Activated T-cell treated with anti-CD3 and anti-CD28 coated beads for 24 hours (primary cell): ENCODE results near the gene TXLNG.
A peak's percentile ranks its signal among the peaks of the same experiment; 100 is the strongest.

ENCODE experiments used
- DNase-seq: peaks from one replicate; pipeline ENCODE4 v3.0.0-alpha.2; 2020; ENCODE audit warnings: low read depth

TXLNG gene

DNA sequence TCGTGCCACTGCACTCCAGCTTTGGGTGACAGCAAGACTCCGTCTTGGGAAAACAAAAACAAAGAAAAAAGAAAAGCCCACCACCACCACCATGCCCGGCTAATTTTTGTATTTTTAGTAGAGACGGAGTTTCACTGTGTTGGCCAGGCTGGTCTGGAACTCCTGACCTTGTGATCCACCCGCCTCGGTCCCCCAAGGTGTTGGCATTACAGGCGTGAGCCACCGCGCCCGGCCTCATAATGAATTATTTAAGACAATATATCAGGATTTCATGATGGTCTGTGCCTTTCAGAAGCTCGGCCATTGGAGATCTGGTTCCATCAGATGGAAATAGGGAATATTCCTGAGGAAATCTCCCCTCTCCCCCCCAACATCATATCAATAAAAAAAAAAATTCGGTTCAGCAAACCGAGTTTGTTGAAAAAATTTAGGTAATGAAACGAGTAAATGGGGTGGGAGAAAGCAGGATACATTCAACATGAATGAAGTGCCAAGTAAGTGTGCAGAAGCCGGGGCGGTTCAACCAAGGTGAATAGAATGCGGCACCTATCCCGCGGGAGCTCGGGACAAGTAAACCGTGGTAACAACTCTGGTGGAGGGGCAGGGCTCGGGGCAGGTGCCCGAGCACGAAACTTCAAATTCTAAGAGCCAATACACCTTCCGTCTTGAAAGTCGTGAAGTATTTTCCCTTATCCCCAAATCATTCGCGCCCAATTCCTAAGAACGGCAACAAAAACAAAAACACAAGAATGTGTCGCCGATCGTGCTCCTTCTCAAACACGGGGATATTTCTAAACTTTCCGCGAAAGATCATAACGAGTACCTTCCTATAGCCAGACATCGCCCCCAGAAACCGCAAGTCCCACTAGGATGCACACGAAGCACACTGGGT is 773 bp upstream of the TXLNG start:
- no peak for DNase-seq

DNA sequence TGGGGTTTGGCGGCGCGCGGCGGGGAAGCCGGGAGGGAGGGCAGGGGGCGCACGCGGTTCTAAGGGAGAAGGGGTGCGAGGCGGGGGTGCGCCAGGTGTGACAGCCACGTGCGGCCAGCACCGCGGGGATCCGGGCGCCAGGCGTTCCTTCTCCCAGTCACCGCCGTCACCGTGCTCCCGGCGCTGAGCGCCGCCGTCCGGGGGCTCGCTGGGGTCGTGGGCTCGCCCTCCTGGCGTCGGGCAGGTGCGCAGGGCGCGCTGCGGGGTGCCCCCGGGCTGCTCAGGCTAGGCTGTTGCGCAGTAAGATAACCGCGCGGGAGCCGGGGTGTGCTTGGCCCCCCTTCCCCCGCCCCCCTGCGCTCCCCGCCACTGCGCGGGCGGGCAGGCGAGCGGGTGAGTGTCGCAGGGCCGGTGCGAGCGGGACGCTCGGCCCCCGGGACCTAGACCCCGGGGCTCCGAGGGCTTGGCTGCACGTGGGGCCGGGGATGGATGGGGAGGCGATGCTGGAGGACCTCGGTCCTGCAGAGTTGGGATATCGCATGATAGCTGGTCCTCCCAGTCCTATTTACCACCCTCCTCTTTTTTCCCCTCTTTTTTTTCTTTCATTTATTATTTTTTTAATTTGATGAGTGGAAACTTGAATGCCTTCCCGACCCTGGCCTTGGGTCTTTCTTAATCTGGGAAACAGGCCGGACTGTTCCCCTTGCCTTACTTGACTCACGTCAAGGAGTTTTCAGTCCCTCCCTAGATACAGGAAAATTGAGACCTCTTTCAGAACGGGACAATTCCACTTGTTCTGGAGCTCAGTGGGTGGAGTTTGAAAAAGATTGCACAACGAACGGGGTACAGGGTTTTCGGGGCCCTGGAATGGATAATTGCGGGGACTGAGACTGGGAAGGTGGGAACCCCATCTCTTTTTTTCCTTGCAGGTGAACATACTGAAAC is 797 bp downstream of the TXLNG start:
- DNase-seq, result peak; percentile 11

GRCh38 chrX:16788477-16788876 is 2.2 kb downstream of the TXLNG start:
- no peak for DNase-seq

GRCh38 chrX:16796298-16796697 is 10.0 kb downstream of the TXLNG start:
- no peak for DNase-seq

GRCh38 chrX:16797358-16797757 is 11.1 kb downstream of the TXLNG start:
- no peak for DNase-seq

DNA sequence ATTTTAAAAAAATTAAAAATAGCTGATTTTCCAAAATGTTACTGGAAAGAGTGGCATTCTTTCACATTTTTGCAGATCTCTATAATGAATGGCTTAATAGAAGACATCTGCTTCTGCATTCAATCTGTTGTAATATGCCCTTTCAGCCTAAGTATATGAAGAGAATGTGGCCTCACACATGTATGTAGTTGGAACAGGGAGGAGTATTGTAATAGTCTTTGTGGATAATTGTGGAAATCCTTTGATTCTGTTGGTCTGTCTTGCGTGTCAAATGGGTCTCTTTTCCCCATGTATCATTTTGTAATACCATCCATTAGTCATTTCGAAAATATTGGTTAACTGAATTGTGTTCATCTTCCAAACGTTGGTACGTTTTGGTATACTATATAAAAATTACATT is 11.6 kb downstream of the TXLNG start:
- no peak for DNase-seq

DNA sequence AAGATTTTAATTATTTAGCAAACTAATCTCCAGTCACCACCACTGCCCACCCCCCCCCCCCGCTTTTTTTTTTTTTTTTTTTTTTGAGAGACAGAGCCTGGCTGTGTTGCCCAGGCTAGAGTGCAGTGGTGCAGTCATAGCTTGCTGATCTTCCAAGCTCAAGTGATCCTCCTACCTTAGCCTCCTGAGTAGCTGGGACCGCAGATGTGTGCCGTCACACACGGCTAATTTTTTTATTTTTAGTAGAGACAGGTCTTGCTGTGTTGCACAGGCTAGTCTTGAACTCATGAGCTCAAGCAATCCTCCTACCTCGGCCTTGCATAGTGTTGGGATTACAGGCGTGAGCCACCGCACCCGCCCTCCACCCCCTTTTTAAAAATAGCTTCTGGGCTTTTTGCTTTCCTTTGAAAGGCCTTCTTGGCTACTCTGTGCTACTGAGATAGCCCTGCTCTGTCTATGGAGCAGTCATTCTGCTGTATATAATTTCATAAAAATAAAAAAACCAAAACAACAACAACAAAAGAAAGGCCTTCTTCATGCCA is 18.7 kb downstream of the TXLNG start:
- no peak for DNase-seq

DNA sequence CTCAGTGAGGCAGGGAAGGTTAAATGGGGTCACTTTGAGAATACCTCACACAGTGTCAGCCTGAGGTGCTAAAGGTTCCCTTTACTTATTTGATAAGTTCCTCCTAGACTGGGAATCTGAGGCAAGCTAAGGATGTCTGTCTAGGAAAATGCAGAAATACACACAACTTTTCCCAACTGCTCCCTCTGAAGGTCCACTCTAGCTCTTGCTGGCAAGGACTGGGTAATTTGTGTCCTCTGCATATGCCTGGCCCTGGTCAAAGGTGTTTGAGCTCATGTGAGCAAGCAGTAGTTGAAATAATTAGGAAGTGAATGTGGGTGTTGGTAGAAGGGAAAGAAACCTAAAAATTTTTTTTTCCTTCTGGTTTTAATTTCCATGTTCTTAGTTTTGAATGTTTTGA is 21.3 kb downstream of the TXLNG start:
- DNase-seq, result no peak

DNA sequence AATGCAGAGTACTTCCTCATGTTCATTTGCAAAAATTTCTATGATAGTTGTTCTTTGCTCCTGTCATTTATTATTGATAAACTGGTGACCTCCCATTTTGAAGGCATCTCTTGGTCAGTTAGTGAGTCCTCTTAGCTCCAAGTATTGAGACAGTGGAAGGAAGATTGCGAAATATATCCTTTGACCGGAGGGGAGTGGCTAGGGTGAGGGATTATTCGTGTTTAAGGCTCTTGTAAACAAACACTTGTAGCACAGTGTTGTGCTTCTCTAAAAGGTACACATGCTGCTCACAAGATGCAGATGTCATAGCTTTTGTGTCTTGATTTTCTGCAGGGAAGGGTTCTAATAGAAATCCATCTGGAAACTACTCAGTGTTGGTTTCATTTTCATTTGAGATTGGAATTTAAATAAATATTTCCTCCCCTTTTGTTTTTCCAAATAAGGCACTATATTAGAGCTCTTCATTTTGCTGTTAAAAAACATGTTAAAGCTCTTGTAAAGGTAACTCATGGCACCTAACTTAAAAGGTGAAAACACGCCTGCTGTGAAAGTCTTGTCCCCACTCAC is 21.8 kb downstream of the TXLNG start:
- DNase-seq, result no peak

DNA sequence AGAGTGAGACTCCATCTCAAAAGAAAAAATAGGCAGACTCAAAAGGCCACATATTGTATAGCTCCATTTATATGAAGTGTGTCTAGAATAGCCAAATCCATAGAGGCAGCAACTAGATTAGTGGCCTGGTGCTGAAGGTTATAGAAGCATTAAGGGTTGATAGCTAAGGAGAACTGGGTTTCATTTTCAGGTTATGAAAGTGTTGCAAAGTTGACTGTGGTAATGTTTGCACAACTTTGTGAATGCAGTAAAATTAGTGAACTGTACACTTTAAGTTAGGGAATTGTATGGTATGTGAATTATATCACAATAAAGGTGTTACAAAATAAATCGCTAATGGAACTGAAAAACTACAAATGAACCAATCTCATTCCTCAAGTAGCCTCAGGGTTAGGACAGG is 28.3 kb downstream of the TXLNG start:
- DNase-seq, result no peak

DNA sequence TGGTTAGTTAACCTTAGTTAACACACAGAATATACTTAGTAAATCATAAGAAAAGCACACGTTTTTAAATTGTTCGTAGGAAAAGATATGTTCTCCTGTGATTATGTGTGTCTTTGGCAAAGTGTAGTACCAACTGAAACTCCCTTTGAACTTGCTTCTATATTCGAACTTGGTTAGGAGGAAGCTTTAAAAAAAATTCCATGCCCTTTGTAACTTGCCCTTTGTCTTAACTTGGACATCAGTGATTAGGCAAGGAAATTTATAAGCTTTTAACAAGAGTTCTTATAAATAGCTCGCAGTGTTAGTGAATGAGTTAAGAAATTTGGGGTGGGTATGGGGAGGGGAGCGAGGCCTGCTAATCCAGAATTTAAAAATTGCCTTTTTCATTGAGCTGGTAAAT is 33.4 kb downstream of the TXLNG start:
- no peak for DNase-seq

DNA sequence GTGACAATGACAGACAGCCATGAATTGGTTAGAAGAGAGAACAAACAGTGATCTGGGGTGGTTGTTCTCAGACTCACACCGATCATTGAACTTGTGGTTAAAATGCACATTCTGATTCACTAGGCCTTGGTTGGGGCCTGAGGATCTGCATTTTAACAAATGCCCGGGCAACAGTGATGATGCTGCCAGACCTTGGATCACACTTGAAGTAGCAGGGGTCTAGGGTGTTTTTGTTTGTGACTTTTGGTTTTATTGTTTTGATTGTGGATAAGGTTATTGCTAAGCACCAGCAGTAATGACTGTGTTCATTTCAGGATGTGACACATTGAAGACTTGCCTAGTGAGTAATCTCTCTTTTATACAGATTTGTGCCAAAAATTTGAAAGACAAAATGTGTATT is 36.5 kb downstream of the TXLNG start:
- no peak for DNase-seq

DNA sequence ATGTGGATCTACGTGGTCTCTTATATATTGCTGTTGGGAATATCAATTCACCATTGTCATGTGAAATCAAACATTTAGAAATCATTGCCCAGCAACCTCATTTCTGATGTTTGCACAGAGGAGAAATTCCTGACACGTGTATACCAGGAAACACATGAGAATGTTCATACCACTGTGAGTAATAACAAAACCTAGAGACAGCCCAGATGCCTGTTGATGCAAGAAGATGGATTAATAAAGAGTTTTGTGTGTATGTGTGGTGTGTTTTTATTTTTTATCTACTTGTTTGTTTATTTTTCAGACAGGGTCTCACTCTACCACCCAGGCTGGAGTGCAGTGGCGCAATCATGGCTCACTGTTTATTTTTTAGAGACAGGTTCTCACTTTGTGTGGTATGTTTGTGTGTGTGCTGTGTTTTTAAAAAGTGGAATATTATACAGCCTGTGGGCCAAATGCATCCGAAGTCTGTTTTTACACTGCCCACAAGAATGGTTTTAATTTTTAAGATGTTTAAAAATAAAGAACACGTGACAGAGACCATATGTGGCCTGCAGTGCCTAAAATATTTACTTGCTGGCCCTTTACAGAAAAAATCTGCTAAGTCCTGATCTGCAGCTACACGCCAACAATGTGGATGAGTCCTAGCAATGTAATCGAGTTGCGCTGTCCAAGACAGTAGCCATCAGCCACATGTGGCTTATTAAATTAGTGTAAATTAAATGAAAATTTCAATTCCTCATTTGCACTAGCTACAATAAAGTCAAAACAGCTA is 39.2 kb downstream of the TXLNG start:
- DNase-seq, result no peak

GRCh38 chrX:16826207-16826606 is 39.9 kb downstream of the TXLNG start:
- no peak for DNase-seq

GRCh38 chrX:16827225-16827624 is 41.0 kb downstream of the TXLNG start:
- no peak for DNase-seq

DNA sequence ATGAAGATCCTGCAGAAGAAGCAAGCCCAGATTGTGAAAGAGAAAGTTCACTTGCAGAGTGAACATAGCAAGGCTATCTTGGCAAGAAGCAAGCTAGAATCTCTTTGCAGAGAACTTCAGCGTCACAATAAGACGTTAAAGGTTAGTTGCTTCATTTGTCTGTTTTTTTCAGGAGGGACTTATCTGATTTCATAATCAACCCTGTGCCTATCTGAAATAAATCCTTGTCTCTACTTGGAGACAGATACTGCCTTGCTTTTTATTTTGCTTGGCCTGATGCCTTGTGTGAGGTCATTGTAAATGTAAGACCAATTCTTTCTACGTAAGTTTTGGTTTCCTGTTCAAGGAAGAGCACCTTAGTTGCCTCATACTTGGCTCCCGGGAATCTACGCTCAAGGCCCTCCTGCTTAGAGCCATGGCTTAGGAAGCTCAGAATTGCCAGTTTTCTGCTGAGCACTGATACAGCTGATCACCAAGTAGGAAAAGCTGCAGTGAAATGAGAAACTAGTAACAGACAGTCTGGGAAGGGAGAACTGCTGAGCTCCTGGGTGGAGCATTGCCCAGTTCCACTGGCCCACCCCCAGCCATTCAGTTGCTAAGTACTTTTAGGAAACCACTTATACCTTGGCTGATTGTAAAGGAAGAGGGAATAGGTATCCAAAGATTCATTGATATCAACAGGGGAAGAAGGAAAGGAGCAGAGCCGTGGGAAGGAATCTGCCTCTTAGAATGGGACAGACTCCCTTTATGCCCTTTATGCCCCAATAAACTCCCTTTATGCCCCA is 42.0 kb downstream of the TXLNG start:
- no peak for DNase-seq

GRCh38 chrX:16832301-16832700 is 46.0 kb downstream of the TXLNG start:
- DNase-seq, result no peak

- no peak for DNase-seq
Measured at GRCh38 chrX:16834806-16835205, 48.5 kb downstream of the TXLNG start.

DNA sequence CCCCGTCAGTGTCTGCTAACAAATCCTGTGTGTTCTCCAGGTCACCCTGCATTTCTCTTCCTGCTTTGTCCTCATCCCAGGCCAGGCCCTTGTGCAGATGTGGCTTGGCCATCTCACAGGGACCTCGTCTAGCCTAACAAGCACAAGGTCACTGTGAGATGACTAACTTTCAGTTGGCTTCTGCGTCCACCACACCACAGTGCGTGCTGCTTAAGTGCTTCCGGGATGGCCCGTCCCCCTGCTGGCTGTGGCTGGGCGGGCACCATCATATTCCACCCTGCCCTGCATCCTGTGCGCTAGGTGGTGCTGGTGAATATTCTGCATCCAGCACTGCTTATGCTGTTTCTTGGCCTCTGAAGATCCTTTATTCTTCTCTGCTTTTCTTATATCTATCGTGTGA is 50.1 kb downstream of the TXLNG start:
- no peak for DNase-seq

GRCh38 chrX:16838202-16839066 is 52.2 kb downstream of the TXLNG start:
- no peak for DNase-seq
